Spleen (tissue), 7 donors: ENCODE measurements around the gene TLE1.

ENCODE experiments used
- CTCF ChIP-seq, 11 experiments: fragments of 200-600 bp in 7 of 11; fragments of 450-650 bp in 4 of 11; sonication (generic) in 4 of 11; IDR thresholded peaks in 8 of 11; conservative IDR thresholded peaks in 3 of 11; 1 replicate in 7 of 11; 2 replicates in 4 of 11; pipeline versions ENCODE4 v1.4.0 to v1.8.0; 2016 to 2021; ENCODE audit warnings: antibody characterized with exemption in 11 of 11, inconsistent platforms in 4 of 11, mild to moderate bottlenecking in 1 of 11
- POLR2A ChIP-seq, 3 donors: fragments of 450-650 bp; IDR thresholded peaks; one replicate each; pipeline ENCODE4 v1.5.1; 2017; ENCODE audit warnings: antibody characterized with exemption in 3 of 3, mild to moderate bottlenecking in 1 of 3
- POLR2AphosphoS5 ChIP-seq, 3 donors: sonication (generic); formaldehyde crosslinking; IDR thresholded peaks; one replicate each; pipeline ENCODE4 v1.5.1; 2017; ENCODE audit warnings: antibody characterized with exemption in 3 of 3
- donor health status: DM: no; HTN: no; CAD: no; lungs with moderate emphysema.
- donor health status: DM: no; HTN: no; CAD: no.
- donor health status: DM: no; HTN: no; CAD: no.

- TF ChIP-seq CTCF (IDR thresholded peaks at IDR 0.05 in 8 of 11, conservative IDR thresholded peaks at IDR 0.05 in 3 of 11), result no peak
- no peak for TF ChIP-seq POLR2AphosphoS5 (IDR thresholded peaks at IDR 0.05)
- TF ChIP-seq POLR2A (IDR thresholded peaks at IDR 0.05), result no peak
These were observed 99.5 kb downstream of the TLE1 start for GRCh38 chr9:81589819-81590218.
